ENCODE measurements around the gene CCDC149.

GRCh38 chr4:24805067-24805466 is 107.8 kb downstream of the CCDC149 start:
- TF ChIP-seq CTCF (IDR thresholded peaks at IDR 0.05) (no peak), POLR2A (IDR thresholded peaks at IDR 0.05) (no peak), EP300 (IDR thresholded peaks at IDR 0.05) (no peak)
